RCC 7860 (cell line): ENCODE results near the gene TIFAB.
"Not testable (repeated sequence)": the region's sequence is repeated elsewhere in the genome, so short reads cannot be mapped to it uniquely, and the experiment has no call there.

Experiments used
- DNase-seq: peaks from one replicate; pipeline ENCODE4 v3.0.0-alpha.2; 2015; ENCODE audit warnings: low spot score
- FAIRE-seq: peaks from 2 replicates; lab custom pipeline; 2012; peaks lifted over from hg19 to GRCh38; lab: Jason Lieb, UNC

TIFAB gene

GRCh38 chr5:135452321-135453030, at the start of gene TIFAB:
Gene TIFAB, minus strand, starts transcription at chr5:135452351. Its CDS starts 2,412 bp downstream, at chr5:135449939.
- no peak for FAIRE-seq

GRCh38 chr5:135498637-135498995, 46.5 kb upstream of the TIFAB start:
- FAIRE-seq, result no peak
- DNase-seq, result no peak

More at GRCh38 chr5:135452321-135453030, at the start of gene TIFAB:
- no peak for DNase-seq

- DNase-seq (no peak), FAIRE-seq (no peak)
Observed at GRCh38 chr5:135497971-135498636, 46.0 kb upstream of the TIFAB start.

- not testable (repeated sequence) for FAIRE-seq, DNase-seq
Observed at GRCh38 chr5:135495531-135495930, 43.4 kb upstream of the TIFAB start.

GRCh38 chr5:135494196-135494595, 42.0 kb upstream of the TIFAB start:
- FAIRE-seq, result no peak

GRCh38 chr5:135493406-135494180, 41.4 kb upstream of the TIFAB start:
- DNase-seq (peak; percentile 17), FAIRE-seq (no peak)

More at GRCh38 chr5:135494196-135494595, 42.0 kb upstream of the TIFAB start:
- no peak for DNase-seq

GRCh38 chr5:135492319-135492626, 40.1 kb upstream of the TIFAB start:
- DNase-seq (no peak), FAIRE-seq (no peak)

GRCh38 chr5:135491552-135492318, 39.6 kb upstream of the TIFAB start:
- no peak for DNase-seq

GRCh38 chr5:135491038-135491551, 38.9 kb upstream of the TIFAB start:
- DNase-seq (no peak), FAIRE-seq (no peak)

More at GRCh38 chr5:135491552-135492318, 39.6 kb upstream of the TIFAB start:
- no peak for FAIRE-seq

- no peak for FAIRE-seq
- no peak for DNase-seq
Observed at GRCh38 chr5:135490245-135491037, 38.3 kb upstream of the TIFAB start.

- FAIRE-seq, result no peak
- DNase-seq, result no peak
Observed at GRCh38 chr5:135489466-135490244, 37.5 kb upstream of the TIFAB start.

- FAIRE-seq, result no peak
- peak; percentile 21 for DNase-seq
Observed at GRCh38 chr5:135488727-135489465, 36.7 kb upstream of the TIFAB start.

GRCh38 chr5:135487839-135488514, 35.8 kb upstream of the TIFAB start:
- no peak for FAIRE-seq
- no peak for DNase-seq

GRCh38 chr5:135487037-135487395, 34.9 kb upstream of the TIFAB start:
- no peak for FAIRE-seq
- DNase-seq, result no peak

- FAIRE-seq (no peak), DNase-seq (no peak)
Observed at GRCh38 chr5:135486131-135487036, 34.2 kb upstream of the TIFAB start.

- no peak for DNase-seq
- FAIRE-seq, result no peak
Observed at GRCh38 chr5:135484674-135485086, 32.5 kb upstream of the TIFAB start.

GRCh38 chr5:135483254-135483653, 31.1 kb upstream of the TIFAB start:
- DNase-seq, result no peak
- FAIRE-seq, result no peak
